Skeletal muscle satellite cell (primary cell): Measurements from ENCODE around the gene SORCS2.

ENCODE experiments used
- H3K27me3 ChIP-seq: 2 replicates; pipeline ENCODE4 v1.7.0; 2013; ENCODE audit warnings: low read length; ENCODE audit not compliant: control insufficient read depth, insufficient read depth
- H3K36me3 ChIP-seq: 2 replicates; pipeline ENCODE4 v1.7.0; 2013; ENCODE audit warnings: mild to moderate bottlenecking, control low read depth, low read length; ENCODE audit not compliant: insufficient read depth
- H3K4me1 ChIP-seq: 2 replicates; pipeline ENCODE4 v1.7.0; 2013; ENCODE audit warnings: low read length; ENCODE audit not compliant: control insufficient read depth, insufficient read depth
- H3K4me2 ChIP-seq: 2 replicates; pipeline ENCODE4 v1.7.0; 2013; ENCODE audit warnings: mild to moderate bottlenecking, low read length
- H3K4me3 ChIP-seq: 2 replicates; pipeline ENCODE4 v1.7.0; 2013; ENCODE audit warnings: low read length
- H3K9ac ChIP-seq: 2 replicates; pipeline ENCODE4 v1.7.0; 2013; ENCODE audit warnings: mild to moderate bottlenecking, low read depth, low read length, moderate library complexity
- H3K9me3 ChIP-seq: replicated peaks from 2 replicates; pipeline ENCODE4 v1.7.0; 2013; ENCODE audit warnings: mild to moderate bottlenecking, control low read depth, low read length

SORCS2 gene

DNA sequence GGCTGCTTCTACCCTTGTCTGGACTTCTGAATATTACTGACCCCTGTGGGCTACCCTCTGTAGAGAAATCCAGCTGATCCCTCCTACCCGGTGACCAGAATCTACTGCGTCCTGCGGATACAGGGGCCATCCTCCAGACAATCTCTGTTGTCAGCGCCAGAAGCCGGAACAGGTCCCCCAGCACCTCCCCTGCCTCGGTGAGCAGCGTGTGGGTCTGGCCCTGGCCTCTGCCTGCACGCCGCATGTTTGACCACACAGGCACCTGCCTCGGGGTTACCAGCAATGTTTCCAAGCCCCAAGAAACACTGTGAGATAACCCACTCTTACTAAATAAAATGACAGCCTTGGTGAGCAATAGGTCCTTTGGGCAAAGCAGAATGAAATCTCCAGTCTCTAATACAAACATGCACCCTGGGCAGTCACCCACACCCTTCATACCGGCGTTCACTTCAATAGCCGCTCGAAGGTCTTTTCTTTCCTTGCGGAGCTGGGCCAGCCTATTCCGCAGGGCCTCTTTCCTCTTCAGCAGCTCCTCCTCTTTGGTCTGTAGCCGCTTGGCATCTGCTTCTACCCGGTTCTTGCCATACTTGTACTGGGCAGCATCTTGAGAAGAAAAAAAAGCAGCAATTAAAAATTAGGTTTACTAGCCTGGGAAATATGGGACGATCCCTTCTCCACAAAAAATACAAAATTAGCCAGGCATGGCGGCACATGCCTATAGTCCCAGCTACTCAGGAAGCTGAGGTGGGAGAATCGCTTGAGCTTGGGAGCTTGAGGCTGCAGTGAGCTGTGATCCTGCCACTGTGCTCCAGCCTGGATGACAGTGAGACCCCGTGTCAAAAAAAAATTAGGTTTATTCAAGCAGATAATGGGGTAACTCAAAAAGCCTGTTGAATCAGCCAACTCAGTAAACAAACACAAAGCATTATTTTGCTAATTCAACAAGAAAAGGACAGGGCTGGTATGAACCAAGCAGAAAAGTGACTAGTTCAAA is 582.3 kb downstream of the SORCS2 start:
- no peak overlapping the region for H3K4me2 ChIP-seq
- H3K9me3 ChIP-seq = no peaks in the 10 kb centered on the region
- peaks cover 96% of the 10 kb centered on the region for H3K36me3 ChIP-seq
- H3K4me1 ChIP-seq = peaks cover 4% of the 10 kb centered on the region
- H3K4me3 ChIP-seq = no peak overlapping the region
- no peak overlapping the region for H3K9ac ChIP-seq
- H3K27me3 ChIP-seq = no peaks in the 10 kb centered on the region

DNA sequence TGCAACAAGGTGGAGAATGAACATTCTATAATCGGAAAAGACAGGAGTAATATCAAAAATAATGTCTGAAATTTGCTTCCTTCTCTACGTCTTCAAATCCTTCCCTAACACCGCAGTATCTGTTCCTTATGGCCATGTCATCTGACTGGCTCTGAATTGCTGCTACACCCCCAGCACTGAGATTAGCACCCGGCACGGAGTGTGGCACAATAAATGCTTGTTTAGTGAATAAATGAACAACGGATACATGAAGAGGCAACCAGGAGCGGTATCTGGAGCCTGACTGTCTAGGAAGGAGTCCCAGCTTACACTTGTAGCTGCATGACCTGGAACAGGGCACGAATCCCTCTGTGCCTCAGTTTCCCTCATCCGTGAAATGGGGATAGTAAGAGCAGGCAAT is 583.1 kb downstream of the SORCS2 start:
- Histone ChIP-seq H3K36me3 (peaks cover 95% of the 10 kb centered on the region), H3K9ac (no peak overlapping the region), H3K4me2 (no peak overlapping the region)

GRCh38 chr4:7777017-7777710 is 584.8 kb downstream of the SORCS2 start:
- H3K36me3 ChIP-seq = peaks cover 97% of the 10 kb centered on the region
- no peaks in the 10 kb centered on the region for H3K9me3 ChIP-seq
- H3K4me3 ChIP-seq = no peak overlapping the region
- no peak overlapping the region for H3K4me2 ChIP-seq
- H3K27me3 ChIP-seq = no peaks in the 10 kb centered on the region
- H3K9ac ChIP-seq = no peak overlapping the region
- peaks cover 4% of the 10 kb centered on the region for H3K4me1 ChIP-seq

More for the DNA sequence above, 583.1 kb downstream of the SORCS2 start:
- no peak overlapping the region for H3K4me3 ChIP-seq
- no peaks in the 10 kb centered on the region for H3K27me3 ChIP-seq
- peaks cover 4% of the 10 kb centered on the region for H3K4me1 ChIP-seq
- no peaks in the 10 kb centered on the region for H3K9me3 ChIP-seq

- no peak overlapping the region for H3K9ac ChIP-seq
- no peaks in the 10 kb centered on the region for H3K9me3 ChIP-seq
- no peak overlapping the region for H3K4me3 ChIP-seq
- H3K4me2 ChIP-seq = no peak overlapping the region
- H3K27me3 ChIP-seq = no peaks in the 10 kb centered on the region
- H3K4me1 ChIP-seq = peaks cover 4% of the 10 kb centered on the region
- H3K36me3 ChIP-seq = peaks cover 97% of the 10 kb centered on the region
These were observed 585.7 kb downstream of the SORCS2 start for GRCh38 chr4:7777871-7778509.

DNA sequence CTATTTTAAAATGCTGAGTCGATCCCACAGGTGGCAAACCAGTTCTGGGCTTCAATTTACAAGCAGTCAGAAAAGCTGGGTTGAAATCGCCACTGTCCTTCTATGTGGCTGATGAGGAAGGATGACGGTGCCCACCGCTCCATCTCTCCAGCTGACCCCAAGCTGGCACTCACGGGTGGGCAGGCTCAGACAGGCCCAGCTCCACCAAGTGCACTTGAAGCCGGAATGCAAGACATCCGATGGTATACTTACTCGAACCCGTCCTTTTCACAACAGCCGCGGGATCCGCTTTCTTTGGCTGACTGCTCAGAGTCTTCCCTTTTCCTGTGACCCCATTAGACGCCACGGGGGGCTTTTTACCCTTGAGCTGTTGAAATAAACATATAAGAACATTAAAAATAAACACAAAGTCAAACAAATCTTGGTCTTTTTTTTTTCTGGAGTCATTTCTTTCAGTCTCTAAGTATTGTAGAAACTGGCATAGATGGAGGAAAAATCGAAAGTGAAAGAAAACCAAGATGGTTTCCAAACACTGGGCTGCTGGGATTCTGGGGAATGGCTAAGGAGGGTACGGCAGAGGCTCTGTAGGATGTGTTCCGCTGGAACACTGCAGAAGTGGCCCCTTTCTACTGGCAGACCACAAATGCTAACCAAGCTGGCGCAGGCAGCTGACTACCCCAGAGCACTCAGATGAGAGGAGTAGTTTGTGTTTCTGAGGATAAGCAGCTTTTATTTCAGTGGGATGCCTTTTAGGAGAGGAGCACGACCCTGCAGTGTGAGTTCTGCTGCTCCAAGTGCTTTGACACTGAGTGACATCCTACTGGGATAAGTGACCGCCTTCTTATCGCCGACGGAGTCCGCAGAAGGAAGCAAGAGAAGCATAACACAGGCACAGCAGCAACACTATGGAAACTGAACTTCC is 586.4 kb downstream of the SORCS2 start:
- H3K36me3 ChIP-seq = peaks cover 94% of the 10 kb centered on the region
- no peaks in the 10 kb centered on the region for H3K27me3 ChIP-seq
- peaks cover 4% of the 10 kb centered on the region for H3K4me1 ChIP-seq
- no peak overlapping the region for H3K4me2 ChIP-seq
- H3K9ac ChIP-seq = no peak overlapping the region
- no peaks in the 10 kb centered on the region for H3K9me3 ChIP-seq
- no peak overlapping the region for H3K4me3 ChIP-seq

DNA sequence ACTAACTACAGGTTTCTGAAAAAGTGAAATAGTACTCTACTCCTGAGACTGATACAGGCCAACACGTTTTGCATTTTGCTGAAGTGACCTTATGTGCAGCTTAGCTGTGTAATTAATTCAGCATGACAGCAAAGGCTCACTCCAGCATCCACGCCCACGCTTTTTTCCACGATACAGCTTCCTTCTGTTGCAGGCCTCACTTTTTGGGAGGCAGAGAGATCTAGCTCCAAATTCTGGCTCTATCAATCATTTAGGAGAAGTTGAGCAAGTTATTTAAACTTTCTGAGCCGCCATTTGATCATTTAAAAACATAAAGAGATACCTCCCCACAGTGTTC is 587.1 kb downstream of the SORCS2 start:
- H3K4me3 ChIP-seq = no peak overlapping the region
- H3K36me3 ChIP-seq = peaks cover 94% of the 10 kb centered on the region
- no peaks in the 10 kb centered on the region for H3K9me3 ChIP-seq
- H3K4me2 ChIP-seq = no peak overlapping the region
- no peaks in the 10 kb centered on the region for H3K27me3 ChIP-seq
- peaks cover 4% of the 10 kb centered on the region for H3K4me1 ChIP-seq
- no peak overlapping the region for H3K9ac ChIP-seq

DNA sequence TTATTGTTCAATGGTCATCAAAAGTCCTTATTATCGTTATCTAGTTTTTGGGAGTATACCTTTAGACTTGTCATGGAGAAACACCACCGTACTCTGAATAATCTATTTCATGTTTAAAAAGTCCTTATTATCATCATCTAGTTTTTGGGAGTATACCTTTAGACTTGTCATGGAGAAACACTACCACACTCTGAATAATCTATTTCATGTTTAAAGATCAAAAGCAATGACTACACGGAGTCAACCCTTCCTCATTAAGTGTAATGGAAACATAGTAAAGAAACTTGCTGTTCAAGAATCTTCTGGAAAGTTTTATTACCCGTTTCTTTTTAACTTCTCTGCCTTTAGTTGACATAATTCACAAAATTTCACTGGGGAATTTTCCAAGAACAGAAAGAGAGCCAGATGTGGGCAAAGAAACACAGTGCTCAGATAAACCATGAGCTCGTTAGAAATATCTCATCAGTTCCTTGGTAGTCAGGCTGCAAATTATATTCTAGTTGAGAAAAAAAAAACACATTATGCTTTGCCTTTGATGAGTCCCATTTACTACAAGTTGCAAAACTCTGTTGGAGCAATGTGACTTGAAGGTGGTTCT is 588.5 kb downstream of the SORCS2 start:
- Histone ChIP-seq H3K36me3 (peaks cover 96% of the 10 kb centered on the region), H3K9me3 (no peaks in the 10 kb centered on the region), H3K4me1 (peaks cover 4% of the 10 kb centered on the region), H3K4me2 (no peak overlapping the region), H3K27me3 (no peaks in the 10 kb centered on the region), H3K9ac (no peak overlapping the region), H3K4me3 (no peak overlapping the region)

DNA sequence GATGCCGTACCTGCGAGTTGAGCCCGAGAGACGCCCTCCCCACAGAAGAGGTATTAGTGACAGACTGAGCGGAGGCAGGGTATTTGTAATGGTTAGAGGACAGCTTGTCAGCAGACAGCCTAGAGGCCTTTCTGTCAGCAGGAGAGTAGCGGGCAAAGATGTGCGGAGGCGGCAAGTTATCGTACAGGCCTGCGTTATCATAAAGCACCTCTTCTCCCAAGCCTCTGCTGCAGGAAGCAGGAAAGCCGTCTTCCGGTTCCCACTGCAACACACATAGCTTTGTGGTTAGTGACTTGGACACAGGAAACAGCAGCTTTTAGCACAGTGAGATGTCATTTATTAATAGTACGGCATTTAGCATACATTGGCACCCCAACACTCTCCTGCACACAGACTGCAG is 589.0 kb downstream of the SORCS2 start:
- Histone ChIP-seq H3K4me3 (no peak overlapping the region), H3K27me3 (no peaks in the 10 kb centered on the region), H3K4me2 (no peak overlapping the region), H3K4me1 (peaks cover 4% of the 10 kb centered on the region), H3K9ac (no peak overlapping the region), H3K36me3 (peaks cover 96% of the 10 kb centered on the region), H3K9me3 (no peaks in the 10 kb centered on the region)

DNA sequence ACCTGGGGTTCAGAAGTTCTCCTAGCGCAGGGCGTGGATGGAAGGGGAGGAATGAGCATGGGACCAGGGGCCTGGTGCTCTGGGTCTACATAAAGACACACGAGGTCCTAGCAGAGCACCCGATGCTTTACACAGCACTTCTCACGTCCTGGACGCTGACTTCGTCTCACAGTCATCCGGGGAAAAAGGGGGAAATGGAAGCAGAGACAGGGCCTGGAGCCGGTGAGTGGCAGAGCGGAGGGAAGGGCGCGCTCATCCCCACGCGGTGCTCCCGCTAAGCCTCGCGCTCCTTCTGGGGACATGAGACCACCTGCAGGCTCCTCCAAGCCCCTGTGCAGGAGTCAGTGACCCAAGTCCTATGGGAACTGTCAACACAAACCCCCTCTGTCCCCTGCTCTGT is 589.7 kb downstream of the SORCS2 start:
- Histone ChIP-seq H3K27me3 (no peaks in the 10 kb centered on the region), H3K4me3 (no peak overlapping the region), H3K4me2 (no peak overlapping the region), H3K36me3 (peaks cover 95% of the 10 kb centered on the region), H3K4me1 (peaks cover 4% of the 10 kb centered on the region), H3K9me3 (no peaks in the 10 kb centered on the region), H3K9ac (no peak overlapping the region)

- peaks cover 88% of the 10 kb centered on the region for H3K36me3 ChIP-seq
- H3K9me3 ChIP-seq = no peaks in the 10 kb centered on the region
- no peak overlapping the region for H3K4me2 ChIP-seq
- H3K4me3 ChIP-seq = no peak overlapping the region
- H3K9ac ChIP-seq = no peak overlapping the region
- H3K27me3 ChIP-seq = no peaks in the 10 kb centered on the region
- H3K4me1 ChIP-seq = peaks cover 4% of the 10 kb centered on the region
These were observed 590.4 kb downstream of the SORCS2 start for GRCh38 chr4:7782783-7783182.
